ENCODE measurements around the gene ATF2. TPM values are rescaled to one million over a fixed set of nuclear protein-coding genes. Genes with fewer than 3 reads are reported as not detected.

The ATF2 gene
- total and polyA plus RNA-seq, 2 of the 13 experiments (the other 11 are each of a cell fraction or from before 2014, with no cell fraction given) = 91.6 to 95.1 TPM

- H3K36me3 ChIP-seq (replicated peaks in 1 of 2; ENCODE audit: control insufficient read depth in 1 of 2, insufficient read depth in 2 of 2, low read length in 2 of 2) = no peaks in the 10 kb centered on the region
- H3K9ac ChIP-seq (ENCODE audit: insufficient read depth, low read depth, low read length) = no peak overlapping the region
- WGBS (ENCODE audit: low lambda C conversion rate) = 18% methylated on average over 3 of the region's 3 CpGs
- H3K79me2 ChIP-seq (ENCODE audit: insufficient read depth, low read length) = no peaks in the 10 kb centered on the region
- no peak overlapping the region for H3K4me3 ChIP-seq (replicated peaks in 1 of 3; ENCODE audit: insufficient read depth in 1 of 3, low read depth in 2 of 3, low read length in 3 of 3)
- H3K4me2 ChIP-seq (ENCODE audit: low read depth, low read length) = no peak overlapping the region
- ATAC-seq = no peak
- H4K20me1 ChIP-seq (ENCODE audit: insufficient read depth, low read length) = no peaks in the 10 kb centered on the region
- DNase-seq (ENCODE audit: low spot score) = no peak
- no peaks in the 10 kb centered on the region for H3K9me3 ChIP-seq (ENCODE audit: low read length)
- CTCF ChIA-PET (ENCODE audit: low intra/inter-chr PET ratio, low total read pairs) = no interaction called here
- POLR2A ChIA-PET = no interaction called here
- no peaks in the 10 kb centered on the region for H3K4me1 ChIP-seq (ENCODE audit: insufficient read depth, low read length)
- in situ Hi-C loops (cut with HindIII; ENCODE audit: extremely low pct_ligation_motif_present, low pct_unique_long_range_greater_than_20kb) (no loop called here), intact Hi-C loops (cut with micrococcal nuclease; ENCODE audit: unreplicated experiment) (no loop called here)
- TF ChIP-seq KDM2A (CRISPR knock-in tag; IDR thresholded peaks at IDR 0.05; ENCODE audit: borderline replicate concordance, low read depth) (no peak), ZNF557 (CRISPR knock-in tag; IDR thresholded peaks at IDR 0.05) (no peak), IKZF5 (CRISPR knock-in tag; IDR thresholded peaks at IDR 0.05) (no peak), SMAD9 (CRISPR knock-in tag; IDR thresholded peaks at IDR 0.05) (no peak), ISL2 (CRISPR knock-in tag; IDR thresholded peaks at IDR 0.05) (no peak), CHD2 (IDR thresholded peaks at IDR 0.05; ENCODE audit: low read depth, low read length) (no peak)
- TF ChIP-seq, protein P1, sequence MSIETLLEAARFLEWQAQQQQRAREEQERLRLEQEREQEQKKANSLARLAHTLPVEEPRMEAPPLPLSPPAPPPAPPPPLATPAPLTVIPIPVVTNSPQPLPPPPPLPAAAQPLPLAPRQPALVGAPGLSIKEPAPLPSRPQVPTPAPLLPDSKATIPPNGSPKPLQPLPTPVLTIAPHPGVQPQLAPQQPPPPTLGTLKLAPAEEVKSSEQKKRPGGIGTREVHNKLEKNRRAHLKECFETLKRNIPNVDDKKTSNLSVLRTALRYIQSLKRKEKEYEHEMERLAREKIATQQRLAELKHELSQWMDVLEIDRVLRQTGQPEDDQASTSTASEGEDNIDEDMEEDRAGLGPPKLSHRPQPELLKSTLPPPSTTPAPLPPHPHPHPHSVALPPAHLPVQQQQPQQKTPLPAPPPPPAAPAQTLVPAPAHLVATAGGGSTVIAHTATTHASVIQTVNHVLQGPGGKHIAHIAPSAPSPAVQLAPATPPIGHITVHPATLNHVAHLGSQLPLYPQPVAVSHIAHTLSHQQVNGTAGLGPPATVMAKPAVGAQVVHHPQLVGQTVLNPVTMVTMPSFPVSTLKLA (IDR thresholded peaks at IDR 0.05) = no peak
- TF ChIP-seq, protein P2, sequence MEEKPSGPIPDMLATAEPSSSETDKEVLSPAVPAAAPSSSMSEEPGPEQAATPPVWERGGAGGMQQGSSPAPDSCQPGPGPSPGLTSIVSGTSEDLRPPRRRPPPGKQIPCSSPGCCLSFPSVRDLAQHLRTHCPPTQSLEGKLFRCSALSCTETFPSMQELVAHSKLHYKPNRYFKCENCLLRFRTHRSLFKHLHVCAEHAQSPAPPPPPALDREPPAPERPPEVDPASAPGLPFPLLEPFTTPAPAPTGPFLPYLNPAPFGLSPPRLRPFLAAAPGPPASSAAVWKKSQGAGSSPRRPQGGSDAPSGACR (CRISPR knock-in tag; IDR thresholded peaks at IDR 0.05) = no peak
- peaks cover 0 to 7% of the 10 kb centered on the region in 2 experiments; a peak in 1 of 5 replicates for H3K27me3 ChIP-seq (ENCODE audit: control insufficient read depth in 1 of 2, insufficient read depth in 2 of 2, low read length in 2 of 2)
- no peak overlapping the region for H3K27ac ChIP-seq (ENCODE audit: extremely low read length, insufficient read depth, low read length)
- no peak for FAIRE-seq
- H2AFZ ChIP-seq (ENCODE audit: low read length) = no peak overlapping the region
- BruUV-seq (replicated peaks) = no TSS peak
Observed at GRCh38 chr2:175206866-175207265, 38.9 kb upstream of the ATF2 start.

All from HepG2 (cell line).